ENCODE results near the gene ZNF441. TPM values are rescaled to one million over a fixed set of nuclear protein-coding genes. Genes with fewer than 3 reads are reported as not detected.
"Not testable (repeated sequence)": the region's sequence is repeated elsewhere in the genome, so short reads cannot be mapped to it uniquely, and the experiment has no call there.

ZNF441 gene
- total RNA-seq, 1 experiment from 2014 or later, result 0.85 TPM

- H3K4me1 Mint-ChIP-seq; H3K79me2 ChIP-seq (ENCODE audit: insufficient read depth, low read length); H2BK12ac ChIP-seq (ENCODE audit: insufficient read length, low read depth, low read length); H2BK5ac ChIP-seq (ENCODE audit: insufficient read length, low read length); H3K18ac ChIP-seq (ENCODE audit: insufficient read length, low read depth, low read length); H3K27ac ChIP-seq (ENCODE audit: insufficient read length, low read depth, low read length); H2BK20ac ChIP-seq (ENCODE audit: low read depth, low read length, poor library complexity, severe bottlenecking); H3K27me3 ChIP-seq (ENCODE audit: insufficient read depth, low read length); H2BK120ac ChIP-seq (ENCODE audit: low read depth, low read length, poor library complexity, severe bottlenecking); H4K91ac ChIP-seq (ENCODE audit: insufficient read length, low read depth, low read length); H3K4me1 ChIP-seq (ENCODE audit: insufficient read depth, low read length); H3K9ac ChIP-seq (ENCODE audit: extremely low read depth, insufficient read length, low read length); H3K79me1 ChIP-seq (ENCODE audit: insufficient read depth, low read depth, low read length, poor library complexity, severe bottlenecking); H3K4me2 ChIP-seq (ENCODE audit: insufficient read depth, insufficient read length, low read length); H2BK15ac ChIP-seq (ENCODE audit: low read depth, low read length); H3K4ac ChIP-seq (ENCODE audit: low read depth, low read length); H2AFZ ChIP-seq (ENCODE audit: low read length); H4K20me1 ChIP-seq (ENCODE audit: control insufficient read depth, insufficient read depth, insufficient read length); H4K8ac ChIP-seq (replicated peaks; ENCODE audit: insufficient read length, low read depth, low read length); H3K14ac ChIP-seq (ENCODE audit: insufficient read depth, low read length); H4K5ac ChIP-seq (ENCODE audit: insufficient read length, low read depth, low read length); H3K4me3 Mint-ChIP-seq; H3K56ac ChIP-seq (ENCODE audit: insufficient read length, low read depth, low read length); H3T11ph ChIP-seq (ENCODE audit: low read length); H3K27ac Mint-ChIP-seq; H3K23ac ChIP-seq (ENCODE audit: insufficient read length, low read depth, low read length); H2AK5ac ChIP-seq (ENCODE audit: insufficient read length, low read length); DNase-seq; H3K23me2 ChIP-seq (ENCODE audit: insufficient read length, low read depth, low read length, poor library complexity, severe bottlenecking); H3K27me3 Mint-ChIP-seq (ENCODE audit: low read depth): not testable (repeated sequence)
- peaks cover 48 to 69% (median 57%) of the 10 kb centered on the region in 3 experiments for H3K36me3 Mint-ChIP-seq (ENCODE audit: insufficient read depth in 1 of 3, low read depth in 3 of 3)
- H3K9me3 ChIP-seq (ENCODE audit: control insufficient read depth, low read depth, low read length), result peaks cover 21% of the 10 kb centered on the region
- TF ChIP-seq CTCF (conservative IDR thresholded peaks at IDR 0.05), result 0 out of 3 replicates have a peak, but pooled peaks have one; percentile 27
- H3K9me3 Mint-ChIP-seq, result peaks cover 50 to 73% of the 10 kb centered on the region in 2 experiments
- no CpG with 5 or more reads among the region's 7 CpGs for WGBS (ENCODE audit: extremely low coverage, insufficient read length, low lambda C conversion rate)
These were observed 62.4 kb downstream of the ZNF441 start for GRCh38 chr19:11828957-11829876.
